Panc1 (cell line): ENCODE results near the gene HIF1A.

ENCODE experiments used
- CTCF ChIP-seq: fragments of 450-650 bp; IDR thresholded peaks from 2 replicates; pipeline ENCODE4 v1.5.1; 2017; ENCODE audit warnings: mild to moderate bottlenecking
- TF ChIP-seq, protein P1 (sequence below), 2 experiments: IDR thresholded peaks; 2 replicates each; pipeline ENCODE4 v1.6.1; 2011 to 2012; ENCODE audit warnings: low read depth in 2 of 2, control low read depth in 1 of 2, low read length in 1 of 2, mild to moderate bottlenecking in 1 of 2, moderate library complexity in 1 of 2; ENCODE audit not compliant: insufficient read depth in 1 of 2

GRCh38 chr14:61678975-61679374, 16.3 kb upstream of the HIF1A start:
- TF ChIP-seq, protein P1, sequence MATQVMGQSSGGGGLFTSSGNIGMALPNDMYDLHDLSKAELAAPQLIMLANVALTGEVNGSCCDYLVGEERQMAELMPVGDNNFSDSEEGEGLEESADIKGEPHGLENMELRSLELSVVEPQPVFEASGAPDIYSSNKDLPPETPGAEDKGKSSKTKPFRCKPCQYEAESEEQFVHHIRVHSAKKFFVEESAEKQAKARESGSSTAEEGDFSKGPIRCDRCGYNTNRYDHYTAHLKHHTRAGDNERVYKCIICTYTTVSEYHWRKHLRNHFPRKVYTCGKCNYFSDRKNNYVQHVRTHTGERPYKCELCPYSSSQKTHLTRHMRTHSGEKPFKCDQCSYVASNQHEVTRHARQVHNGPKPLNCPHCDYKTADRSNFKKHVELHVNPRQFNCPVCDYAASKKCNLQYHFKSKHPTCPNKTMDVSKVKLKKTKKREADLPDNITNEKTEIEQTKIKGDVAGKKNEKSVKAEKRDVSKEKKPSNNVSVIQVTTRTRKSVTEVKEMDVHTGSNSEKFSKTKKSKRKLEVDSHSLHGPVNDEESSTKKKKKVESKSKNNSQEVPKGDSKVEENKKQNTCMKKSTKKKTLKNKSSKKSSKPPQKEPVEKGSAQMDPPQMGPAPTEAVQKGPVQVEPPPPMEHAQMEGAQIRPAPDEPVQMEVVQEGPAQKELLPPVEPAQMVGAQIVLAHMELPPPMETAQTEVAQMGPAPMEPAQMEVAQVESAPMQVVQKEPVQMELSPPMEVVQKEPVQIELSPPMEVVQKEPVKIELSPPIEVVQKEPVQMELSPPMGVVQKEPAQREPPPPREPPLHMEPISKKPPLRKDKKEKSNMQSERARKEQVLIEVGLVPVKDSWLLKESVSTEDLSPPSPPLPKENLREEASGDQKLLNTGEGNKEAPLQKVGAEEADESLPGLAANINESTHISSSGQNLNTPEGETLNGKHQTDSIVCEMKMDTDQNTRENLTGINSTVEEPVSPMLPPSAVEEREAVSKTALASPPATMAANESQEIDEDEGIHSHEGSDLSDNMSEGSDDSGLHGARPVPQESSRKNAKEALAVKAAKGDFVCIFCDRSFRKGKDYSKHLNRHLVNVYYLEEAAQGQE (IDR thresholded peaks at IDR 0.05; ENCODE audit: insufficient read depth in 1 of 2, low read depth in 2 of 2, low read length in 1 of 2) = no peak
- no peak for TF ChIP-seq CTCF
